H7 (cell line): ENCODE measurements around the gene STAB2. TPM values are rescaled to one million over a fixed set of nuclear protein-coding genes. Genes with fewer than 3 reads are reported as not detected.

ENCODE experiments used
- DNase-seq: peaks from one replicate; pipeline ENCODE4 v3.0.0; 2012
- H3K27me3 ChIP-seq: 2 replicates; pipeline ENCODE4 v1.6.0; 2011; ENCODE audit warnings: mild to moderate bottlenecking, low read length; ENCODE audit not compliant: control insufficient read depth, insufficient read depth
- H3K36me3 ChIP-seq: replicated peaks from 2 replicates; pipeline ENCODE4 v1.5.1; 2011; ENCODE audit warnings: low read length; ENCODE audit not compliant: control insufficient read depth, insufficient read depth
- H3K4me3 ChIP-seq: 2 replicates; pipeline ENCODE4 v1.5.1; 2011; ENCODE audit warnings: low read depth, mild to moderate bottlenecking, control low read depth, low read length, moderate library complexity; ENCODE audit not compliant: insufficient read depth
- total RNA-seq: library from RNA; depleted of rRNA; stranded (reverse); fragments of >200 nt; shearing (Covaris generic); gene quantifications from 2 replicates; pipeline ENCODE4 v1.2.3, GENCODE V29; 2014

The STAB2 gene
- total RNA-seq, 1 experiment from 2014 or later: not detected

- peaks cover 12% of the 10 kb centered on the region for H3K36me3 ChIP-seq
- H3K4me3 ChIP-seq: no peak overlapping the region
- H3K27me3 ChIP-seq: no peaks in the 10 kb centered on the region
- DNase-seq: no peak
Measured at GRCh38 chr12:103793512-103794045, 206.5 kb downstream of the STAB2 start.

GRCh38 chr12:103794309-103795213 is 207.5 kb downstream of the STAB2 start:
- H3K36me3 ChIP-seq: peaks cover 12% of the 10 kb centered on the region
- H3K4me3 ChIP-seq: no peak overlapping the region
- no peak for DNase-seq
- H3K27me3 ChIP-seq: no peaks in the 10 kb centered on the region

- DNase-seq: no peak
- Histone ChIP-seq H3K4me3 (no peak overlapping the region), H3K27me3 (no peaks in the 10 kb centered on the region), H3K36me3 (peaks cover 5% of the 10 kb centered on the region)
Measured at GRCh38 chr12:103798586-103798985, 211.5 kb downstream of the STAB2 start.

- Histone ChIP-seq H3K27me3 (no peaks in the 10 kb centered on the region), H3K4me3 (no peak overlapping the region), H3K36me3 (peaks cover 5% of the 10 kb centered on the region)
- no peak for DNase-seq
Measured at GRCh38 chr12:103799504-103799856, 212.4 kb downstream of the STAB2 start.

GRCh38 chr12:103799857-103800771 is 213.0 kb downstream of the STAB2 start:
- Histone ChIP-seq H3K27me3 (no peaks in the 10 kb centered on the region), H3K36me3 (peaks cover 2% of the 10 kb centered on the region)
- no peak for DNase-seq

GRCh38 chr12:103801709-103802585 is 214.9 kb downstream of the STAB2 start:
- H3K4me3 ChIP-seq: no peak overlapping the region
- DNase-seq: no peak
- H3K27me3 ChIP-seq: no peaks in the 10 kb centered on the region
- peaks cover 2% of the 10 kb centered on the region for H3K36me3 ChIP-seq

More at GRCh38 chr12:103799857-103800771, 213.0 kb downstream of the STAB2 start:
- H3K4me3 ChIP-seq: no peak overlapping the region

GRCh38 chr12:103802586-103802886 is 215.5 kb downstream of the STAB2 start:
- no peak for DNase-seq
- no peaks in the 10 kb centered on the region for H3K27me3 ChIP-seq
- H3K36me3 ChIP-seq: peaks cover 2% of the 10 kb centered on the region
- H3K4me3 ChIP-seq: no peak overlapping the region

GRCh38 chr12:103803847-103804246 is 216.8 kb downstream of the STAB2 start:
- H3K36me3 ChIP-seq: no peaks in the 10 kb centered on the region; the same call in none of the 2 replicates
- DNase-seq: no peak

GRCh38 chr12:103805655-103806360 is 218.7 kb downstream of the STAB2 start:
- Histone ChIP-seq H3K27me3 (no peaks in the 10 kb centered on the region), H3K4me3 (no peak overlapping the region), H3K36me3 (no peaks in the 10 kb centered on the region; the same call in 1 of the 2 replicates)
- DNase-seq: no peak

More at GRCh38 chr12:103803847-103804246, 216.8 kb downstream of the STAB2 start:
- Histone ChIP-seq H3K27me3 (no peaks in the 10 kb centered on the region), H3K4me3 (no peak overlapping the region)

GRCh38 chr12:103806803-103807202 is 219.7 kb downstream of the STAB2 start:
- Histone ChIP-seq H3K27me3 (no peaks in the 10 kb centered on the region), H3K36me3 (no peaks in the 10 kb centered on the region; the same call in 1 of the 2 replicates), H3K4me3 (no peak overlapping the region)
- DNase-seq: no peak

- H3K4me3 ChIP-seq: no peak overlapping the region
- no peaks in the 10 kb centered on the region; the same call in 1 of the 2 replicates for H3K36me3 ChIP-seq
- no peak for DNase-seq
- H3K27me3 ChIP-seq: no peaks in the 10 kb centered on the region
Measured at GRCh38 chr12:103807561-103808238, 220.6 kb downstream of the STAB2 start.

- H3K27me3 ChIP-seq: no peaks in the 10 kb centered on the region
- DNase-seq: no peak
- no peaks in the 10 kb centered on the region; the same call in 1 of the 2 replicates for H3K36me3 ChIP-seq
- H3K4me3 ChIP-seq: no peak overlapping the region
Measured at GRCh38 chr12:103808239-103808880, 221.3 kb downstream of the STAB2 start.
